ENCODE measurements around the gene LCN12. TPM values are rescaled to one million over a fixed set of nuclear protein-coding genes. Genes with fewer than 3 reads are reported as not detected.

The LCN12 gene
- total RNA-seq, 1 experiment from 2014 or later = 4.2 TPM

- TF ChIP-seq CTCF (IDR thresholded peaks at IDR 0.05 in 2 of 3, conservative IDR thresholded peaks at IDR 0.05 in 1 of 3; ENCODE audit: borderline replicate concordance in 1 of 3, insufficient read depth in 1 of 3, low read depth in 2 of 3, low read length in 2 of 3) (no peak), ZNF274 (IDR thresholded peaks at IDR 0.05; ENCODE audit: low read depth, low read length) (no peak), RAD21 (IDR thresholded peaks at IDR 0.05; ENCODE audit: low read depth) (no peak), YY1 (IDR thresholded peaks at IDR 0.05; ENCODE audit: extremely low read depth, insufficient replicate concordance, low read depth, low read length) (no peak), POLR2A (IDR thresholded peaks at IDR 0.05; ENCODE audit: borderline replicate concordance, extremely low read depth, insufficient read depth, insufficient read length) (no peak)
These were observed 313 bp downstream of the LCN12 start (continued) for GRCh38 chr9:136952321-136952850.

GRCh38 chr9:136952876-136953770, 1.1 kb downstream of the LCN12 start:
- no peak overlapping the region for H2AFZ ChIP-seq (ENCODE audit: low read depth, low read length, poor library complexity, severe bottlenecking)
- intact Hi-C loops (cut with micrococcal nuclease) = no loop called here
- H3K27ac ChIP-seq (ENCODE audit: low read depth, low read length) = no peak overlapping the region
- ChIA-PET RAD21 (ENCODE audit: low non-redundant PET in 1 of 2, low total read pairs in 2 of 2, uncharacterized antibody in 2 of 2, unreplicated experiment in 2 of 2) (no interaction called here), POLR2A (no interaction called here), CTCF (no interaction called here)
- H3K4me2 ChIP-seq (ENCODE audit: low read length) = no peak overlapping the region
- H4K20me1 ChIP-seq (ENCODE audit: insufficient read depth) = no peaks in the 10 kb centered on the region
- H3K79me2 ChIP-seq (ENCODE audit: insufficient read depth, low read length) = no peaks in the 10 kb centered on the region
- H3K27me3 ChIP-seq (ENCODE audit: insufficient read depth, low read length) = no peaks in the 10 kb centered on the region
- H3K4me1 ChIP-seq (ENCODE audit: control insufficient read depth in 1 of 2, insufficient read depth in 2 of 2, low read length in 2 of 2) = peaks cover 19 to 30% of the 10 kb centered on the region in 2 experiments
- H3K9ac ChIP-seq (ENCODE audit: low read length) = no peak overlapping the region
- no TSS peak for BruUV-seq (replicated peaks)
- DNase-seq (ENCODE audit: low read depth, low spot score) (no peak), ATAC-seq (no peak)
- H3K9me3 ChIP-seq (ENCODE audit: control insufficient read depth in 1 of 2, insufficient read depth in 1 of 2, low read depth in 1 of 2, low read length in 2 of 2) = no peaks in the 10 kb centered on the region
- no peaks in the 10 kb centered on the region for H3K36me3 ChIP-seq (ENCODE audit: control insufficient read depth in 1 of 2, insufficient read depth in 2 of 2, low read length in 2 of 2)
- H3K4me3 ChIP-seq (replicated peaks in 1 of 2; ENCODE audit: low read depth in 1 of 2, low read length in 2 of 2) = no peak overlapping the region
- H3K9me2 ChIP-seq (ENCODE audit: insufficient read depth) = no peaks in the 10 kb centered on the region
- TF ChIP-seq EZH2 (IDR thresholded peaks at IDR 0.05) = no peak
- TF ChIP-seq JUND (IDR thresholded peaks at IDR 0.05) = no peak
- TF ChIP-seq CTCF (IDR thresholded peaks at IDR 0.05 in 2 of 3, conservative IDR thresholded peaks at IDR 0.05 in 1 of 3; ENCODE audit: borderline replicate concordance in 1 of 3, insufficient read depth in 1 of 3, low read depth in 2 of 3, low read length in 2 of 3) = no peak
- no peak for TF ChIP-seq ELF1 (IDR thresholded peaks at IDR 0.05; ENCODE audit: borderline replicate concordance, low read depth)
- TF ChIP-seq CEBPB (IDR thresholded peaks at IDR 0.05; ENCODE audit: low read depth) = no peak
- no peak for TF ChIP-seq EGR1 (IDR thresholded peaks at IDR 0.05; ENCODE audit: low read depth)
- TF ChIP-seq TCF7L2 (IDR thresholded peaks at IDR 0.05; ENCODE audit: borderline replicate concordance, extremely low read depth, insufficient read depth, insufficient read length) = no peak
- no peak for TF ChIP-seq EZH2phosphoT487 (IDR thresholded peaks at IDR 0.05; ENCODE audit: borderline replicate concordance)
- TF ChIP-seq FOSL1 (IDR thresholded peaks at IDR 0.05; ENCODE audit: low read depth) = no peak
- no peak for TF ChIP-seq POLR2AphosphoS5 (IDR thresholded peaks at IDR 0.05; ENCODE audit: low read depth, low read length)
- TF ChIP-seq SP1 (IDR thresholded peaks at IDR 0.05; ENCODE audit: low read depth) = no peak
- no peak for TF ChIP-seq ZNF274 (IDR thresholded peaks at IDR 0.05; ENCODE audit: low read depth, low read length)
- no peak for TF ChIP-seq MAX (IDR thresholded peaks at IDR 0.05)
- no peak for TF ChIP-seq YY1 (IDR thresholded peaks at IDR 0.05; ENCODE audit: extremely low read depth, insufficient replicate concordance, low read depth, low read length)
- TF ChIP-seq RAD21 (IDR thresholded peaks at IDR 0.05; ENCODE audit: low read depth) = no peak
- TF ChIP-seq SRF (IDR thresholded peaks at IDR 0.05; ENCODE audit: low read depth) = no peak
- no peak for TF ChIP-seq ATF3 (IDR thresholded peaks at IDR 0.05)
- TF ChIP-seq SIN3A (IDR thresholded peaks at IDR 0.05; ENCODE audit: low read depth) = no peak
